Measurements from ENCODE around the gene NHP2.
A peak's percentile ranks its signal among the peaks of the same experiment; 100 is the strongest.
"Not testable (repeated sequence)": the region's sequence is repeated elsewhere in the genome, so short reads cannot be mapped to it uniquely, and the experiment has no call there.

NHP2 gene

GRCh38 chr5:178199581-178200434 lies 46.1 kb upstream of the NHP2 start:
- Histone ChIP-seq H3K4me2 (ENCODE audit: low read length) (no peak overlapping the region), H3K79me2 (no peaks in the 10 kb centered on the region), H3K9me3 (ENCODE audit: control insufficient read depth, low read length) (no peaks in the 10 kb centered on the region), H3K27me3 (ENCODE audit: control insufficient read depth, insufficient read depth, low read length) (no peaks in the 10 kb centered on the region), H3K9ac (no peak overlapping the region), H3K27ac (no peak overlapping the region), H3K36me3 (ENCODE audit: control insufficient read depth, insufficient read depth, low read length) (no peaks in the 10 kb centered on the region), H3K4me3 (ENCODE audit: low read depth, low read length) (no peak overlapping the region), H2AFZ (no peak overlapping the region), H3K4me1 (peaks cover 2% of the 10 kb centered on the region)
- TF ChIP-seq CTCF (IDR thresholded peaks at IDR 0.05): no peak

GRCh38 chr5:178198706-178199105 lies 45.0 kb upstream of the NHP2 start:
- no peak overlapping the region for H3K4me2 ChIP-seq (ENCODE audit: low read length)
- no peak overlapping the region for H3K9ac ChIP-seq
- H3K9me3 ChIP-seq (ENCODE audit: control insufficient read depth, low read length): no peaks in the 10 kb centered on the region
- H3K4me3 ChIP-seq (ENCODE audit: low read depth, low read length): no peak overlapping the region
- no peaks in the 10 kb centered on the region for H3K27me3 ChIP-seq (ENCODE audit: control insufficient read depth, insufficient read depth, low read length)
- no peaks in the 10 kb centered on the region for H3K36me3 ChIP-seq (ENCODE audit: control insufficient read depth, insufficient read depth, low read length)
- no peak overlapping the region for H3K27ac ChIP-seq
- H2AFZ ChIP-seq: no peak overlapping the region
- H3K4me1 ChIP-seq: peaks cover 2% of the 10 kb centered on the region
- H3K79me2 ChIP-seq: no peaks in the 10 kb centered on the region
- TF ChIP-seq CTCF (IDR thresholded peaks at IDR 0.05): no peak

GRCh38 chr5:178198151-178198550 lies 44.5 kb upstream of the NHP2 start:
- not testable (repeated sequence) for H2AFZ ChIP-seq; H3K4me3 ChIP-seq (ENCODE audit: low read depth, low read length); H3K27me3 ChIP-seq (ENCODE audit: control insufficient read depth, insufficient read depth, low read length)

GRCh38 chr5:178196986-178197385 lies 43.3 kb upstream of the NHP2 start:
- peak; percentile 27 for TF ChIP-seq CTCF (IDR thresholded peaks at IDR 0.05)
- no peak overlapping the region for H2AFZ ChIP-seq
- no peaks in the 10 kb centered on the region for H3K9me3 ChIP-seq (ENCODE audit: control insufficient read depth, low read length)
- no peaks in the 10 kb centered on the region for H3K79me2 ChIP-seq
- no peaks in the 10 kb centered on the region for H3K27me3 ChIP-seq (ENCODE audit: control insufficient read depth, insufficient read depth, low read length)
- H3K4me2 ChIP-seq (ENCODE audit: low read length): no peak overlapping the region
- H3K4me3 ChIP-seq (ENCODE audit: low read depth, low read length): no peak overlapping the region
- H3K4me1 ChIP-seq: peaks cover 2% of the 10 kb centered on the region
- H3K36me3 ChIP-seq (ENCODE audit: control insufficient read depth, insufficient read depth, low read length): no peaks in the 10 kb centered on the region
- no peak overlapping the region for H3K9ac ChIP-seq
- H3K27ac ChIP-seq: no peak overlapping the region

More at GRCh38 chr5:178198151-178198550, 44.5 kb upstream of the NHP2 start:
- H3K9me3 ChIP-seq (ENCODE audit: control insufficient read depth, low read length); H3K27ac ChIP-seq; H3K36me3 ChIP-seq (ENCODE audit: control insufficient read depth, insufficient read depth, low read length); H3K79me2 ChIP-seq; H3K4me2 ChIP-seq (ENCODE audit: low read length); H3K9ac ChIP-seq; H3K4me1 ChIP-seq: not testable (repeated sequence)

- H3K27ac ChIP-seq: peak overlapping the region; percentile 4
- TF ChIP-seq CTCF (IDR thresholded peaks at IDR 0.05): no peak
- H3K79me2 ChIP-seq: no peaks in the 10 kb centered on the region
- H3K27me3 ChIP-seq (ENCODE audit: control insufficient read depth, insufficient read depth, low read length): no peaks in the 10 kb centered on the region
- no peak overlapping the region for H3K4me2 ChIP-seq (ENCODE audit: low read length)
- no peak overlapping the region for H3K4me3 ChIP-seq (ENCODE audit: low read depth, low read length)
- no peaks in the 10 kb centered on the region for H3K36me3 ChIP-seq (ENCODE audit: control insufficient read depth, insufficient read depth, low read length)
- H3K9me3 ChIP-seq (ENCODE audit: control insufficient read depth, low read length): no peaks in the 10 kb centered on the region
- H3K4me1 ChIP-seq: peaks cover 2% of the 10 kb centered on the region
- no peak overlapping the region for H3K9ac ChIP-seq
- H2AFZ ChIP-seq: peak overlapping the region; percentile 74
Observed at GRCh38 chr5:178196281-178196812, 42.7 kb upstream of the NHP2 start.

Data from parathyroid adenoma (tissue), 2 donors.